HG02610 (cell line): ENCODE measurements around the gene ELAVL2.

Source experiments
- ATAC-seq: cut with Tn5 transposase; IDR thresholded peaks from one replicate; pipeline ENCODE4 v1.9.1; 2021; ENCODE audit warnings: mild to moderate bottlenecking, moderate library complexity; ENCODE audit not compliant: unreplicated experiment

The ELAVL2 gene

GRCh38 chr9:23774266-23774665, 51.8 kb downstream of the ELAVL2 start:
- no peak for ATAC-seq

- ATAC-seq: no peak
These were observed 53.7 kb downstream of the ELAVL2 start for GRCh38 chr9:23772385-23772783.

- ATAC-seq: no peak
These were observed 54.2 kb downstream of the ELAVL2 start for GRCh38 chr9:23771746-23772384.

GRCh38 chr9:23769307-23769935, 56.6 kb downstream of the ELAVL2 start:
- no peak for ATAC-seq

GRCh38 chr9:23768861-23769260, 57.2 kb downstream of the ELAVL2 start:
- no peak for ATAC-seq

- no peak for ATAC-seq
These were observed 59.4 kb downstream of the ELAVL2 start for GRCh38 chr9:23766613-23767012.

- no peak for ATAC-seq
These were observed 60.5 kb downstream of the ELAVL2 start for GRCh38 chr9:23765561-23765960.

- ATAC-seq: no peak
These were observed 61.8 kb downstream of the ELAVL2 start for GRCh38 chr9:23764219-23764618.

GRCh38 chr9:23754551-23754950, 71.5 kb downstream of the ELAVL2 start:
- ATAC-seq: no peak

GRCh38 chr9:23752859-23753258, 73.2 kb downstream of the ELAVL2 start:
- ATAC-seq: no peak

- no peak for ATAC-seq
These were observed 74.4 kb downstream of the ELAVL2 start for GRCh38 chr9:23751633-23752032.

- ATAC-seq: no peak
These were observed 75.2 kb downstream of the ELAVL2 start for GRCh38 chr9:23750808-23751207.

GRCh38 chr9:23747088-23748075, 78.7 kb downstream of the ELAVL2 start:
- no peak for ATAC-seq

- ATAC-seq: no peak
These were observed 79.7 kb downstream of the ELAVL2 start for GRCh38 chr9:23746317-23746716.

GRCh38 chr9:23743036-23743435, 83.0 kb downstream of the ELAVL2 start:
- ATAC-seq: no peak

- ATAC-seq: no peak
These were observed 84.7 kb downstream of the ELAVL2 start for GRCh38 chr9:23741351-23741750.

- no peak for ATAC-seq
These were observed 85.5 kb downstream of the ELAVL2 start for GRCh38 chr9:23740531-23740930.

GRCh38 chr9:23739753-23740152, 86.3 kb downstream of the ELAVL2 start:
- no peak for ATAC-seq

GRCh38 chr9:23736293-23736692, 89.7 kb downstream of the ELAVL2 start:
- no peak for ATAC-seq

GRCh38 chr9:23733495-23734078, 92.5 kb downstream of the ELAVL2 start:
- ATAC-seq: no peak

GRCh38 chr9:23731353-23731752, 94.7 kb downstream of the ELAVL2 start:
- ATAC-seq: no peak
